Psoas muscle (tissue), 8 donors: ENCODE data around the gene RTCB. TPM values are rescaled to one million over a fixed set of nuclear protein-coding genes. Genes with fewer than 3 reads are reported as not detected.

ENCODE experiments used
- ATAC-seq, 4 donors: fragments of 200-7000 bp; cut with Tn5 transposase; one replicate each; pipeline ENCODE4 v1.9.1; 2020; ENCODE audit warnings: moderate library complexity in 3 of 4, mild to moderate bottlenecking in 2 of 4
- DNase-seq, 2 donors: peaks; one replicate each; pipeline ENCODE4 v3.0.0-alpha.2; 2020
- H3K27ac ChIP-seq: fragments of 200-600 bp; one replicate; pipeline ENCODE4 v1.8.0; 2022
- H3K27me3 ChIP-seq, 3 donors: fragments of 200-600 bp in 1 of 3; one replicate each; pipeline versions ENCODE4 v1.6.1 to v1.8.0; 2013 to 2022; ENCODE audit warnings: low read length in 2 of 3, mild to moderate bottlenecking in 2 of 3, moderate library complexity in 1 of 3; ENCODE audit not compliant: insufficient read depth in 3 of 3
- H3K36me3 ChIP-seq, 2 donors: fragments of 200-600 bp in 1 of 2; one replicate each; pipeline versions ENCODE4 v1.6.1 to v1.8.0; 2013 to 2022; ENCODE audit warnings: low read depth in 1 of 2, mild to moderate bottlenecking in 1 of 2, moderate library complexity in 1 of 2; ENCODE audit not compliant: insufficient read depth in 1 of 2
- H3K4me1 ChIP-seq: fragments of 200-600 bp; one replicate; pipeline ENCODE4 v1.8.0; 2022
- H3K4me3 ChIP-seq: fragments of 200-600 bp; one replicate; pipeline ENCODE4 v1.8.0; 2022; ENCODE audit warnings: mild to moderate bottlenecking
- H3K9me3 ChIP-seq: fragments of 200-600 bp; one replicate; pipeline ENCODE4 v1.8.0; 2022
- WGBS, 3 donors: extraction: QIAGEN DNeasy Blood & Tissue Kit; methylation state at CpG; one replicate each; pipeline versions ENCODE4 v1.1.6 to v1.1.7; 2013; 5-methylcytosine and 5-hydroxymethylcytosine counted together
- intact Hi-C, 2 donors: fragments of 100-400 bp; cut with DNase I; formaldehyde crosslinking; loops; one replicate each; pipeline versions ENCODE4 v1.11.0 to v1.14.2; 2022
- polyA plus RNA-seq, 3 donors: library from polyadenylated mRNA; stranded (reverse); fragments of 200-250 nt; gene quantifications; one replicate each; pipeline ENCODE4 v1.2.3, GENCODE V29; 2013
- total RNA-seq, 4 donors: library from RNA; stranded (reverse); fragmentation: NEBNext Ultra II Directional in 2 of 4; extraction: Animal tissue kit (Norgen Biotek cat#: 25700) in 2 of 4; gene quantifications; one replicate each; pipeline versions ENCODE4 v1.2.1 to v1.2.4, GENCODE V29; 2021 to 2023
- TF ChIP-seq, protein P1 (sequence below): fragments of 200-600 bp; IDR thresholded peaks from one replicate; pipeline ENCODE4 v1.8.0; 2022; ENCODE audit warnings: antibody characterized with exemption
- donor health status: healthy with polysubstance abuse.
- donor health status: DM: no; HTN: no; CAD: no; lungs with moderate emphysema.
- donor health status: Bipolar disorder and iron deficiency.
- donor health status: healthy.
- donor health status: DM: yes; HTN: yes; CAD: no.
- donor health status: DM: no; HTN: no; CAD: no.
- donor health status: DM: no; HTN: no; CAD: no.
- donor health status: DM: yes; HTN: yes; CAD: no.

The RTCB gene
- total and polyA plus RNA-seq, 7 donors: 40.0 to 91.5 (median 49.9) TPM

DNA sequence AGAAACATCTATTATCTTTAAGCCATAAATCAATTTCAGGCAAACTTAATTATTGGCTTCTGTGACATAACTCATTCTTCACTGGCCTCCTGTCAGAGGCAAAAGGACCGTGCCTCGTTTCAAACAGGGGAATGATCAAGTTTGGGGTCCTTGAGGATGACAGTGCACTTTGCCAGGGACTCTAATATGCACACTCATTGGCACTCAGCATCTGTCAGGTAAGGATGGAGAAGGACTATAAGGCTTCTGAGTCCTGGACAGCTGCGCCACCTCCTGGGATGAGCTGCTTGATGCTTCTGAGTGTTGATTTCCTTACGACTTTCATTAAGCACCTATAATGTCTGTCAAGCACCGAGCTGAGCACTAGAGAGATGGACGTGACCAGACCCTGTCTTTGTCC, 32.0 kb upstream of the RTCB start:
- intact Hi-C loops: no loop called here
- DNase-seq (no peak), ATAC-seq (no peak)
- no peaks in the 10 kb centered on the region for H3K9me3 ChIP-seq
- peaks cover 4 to 10% (median 9%) of the 10 kb centered on the region in 3 donors for H3K27me3 ChIP-seq
- no peaks in the 10 kb centered on the region for H3K4me1 ChIP-seq
- WGBS, 3 donors: 42 to 50% (median 43%) methylated on average over 6 of the region's 6 CpGs
- no peaks in the 10 kb centered on the region for H3K36me3 ChIP-seq
- H3K4me3 ChIP-seq: no peak overlapping the region
- no peak overlapping the region for H3K27ac ChIP-seq
- TF ChIP-seq, protein P1, sequence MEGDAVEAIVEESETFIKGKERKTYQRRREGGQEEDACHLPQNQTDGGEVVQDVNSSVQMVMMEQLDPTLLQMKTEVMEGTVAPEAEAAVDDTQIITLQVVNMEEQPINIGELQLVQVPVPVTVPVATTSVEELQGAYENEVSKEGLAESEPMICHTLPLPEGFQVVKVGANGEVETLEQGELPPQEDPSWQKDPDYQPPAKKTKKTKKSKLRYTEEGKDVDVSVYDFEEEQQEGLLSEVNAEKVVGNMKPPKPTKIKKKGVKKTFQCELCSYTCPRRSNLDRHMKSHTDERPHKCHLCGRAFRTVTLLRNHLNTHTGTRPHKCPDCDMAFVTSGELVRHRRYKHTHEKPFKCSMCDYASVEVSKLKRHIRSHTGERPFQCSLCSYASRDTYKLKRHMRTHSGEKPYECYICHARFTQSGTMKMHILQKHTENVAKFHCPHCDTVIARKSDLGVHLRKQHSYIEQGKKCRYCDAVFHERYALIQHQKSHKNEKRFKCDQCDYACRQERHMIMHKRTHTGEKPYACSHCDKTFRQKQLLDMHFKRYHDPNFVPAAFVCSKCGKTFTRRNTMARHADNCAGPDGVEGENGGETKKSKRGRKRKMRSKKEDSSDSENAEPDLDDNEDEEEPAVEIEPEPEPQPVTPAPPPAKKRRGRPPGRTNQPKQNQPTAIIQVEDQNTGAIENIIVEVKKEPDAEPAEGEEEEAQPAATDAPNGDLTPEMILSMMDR: no peak

DNA sequence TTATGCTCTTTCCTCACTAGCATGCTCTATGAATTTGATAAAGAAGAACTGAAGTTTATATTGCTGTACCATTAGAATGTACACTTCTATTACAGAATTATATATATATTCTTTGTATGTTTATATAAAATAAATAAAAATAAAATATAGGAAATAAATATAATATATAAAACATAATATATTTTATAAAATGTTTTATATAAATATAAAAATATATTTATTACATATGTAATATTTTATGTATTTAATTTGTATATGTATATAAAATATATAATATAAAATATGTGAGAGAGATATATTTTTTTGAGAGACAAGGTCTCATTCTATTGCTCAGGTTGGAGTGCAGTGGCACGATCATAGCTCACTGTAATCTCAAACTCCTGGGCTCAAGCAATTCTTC, 18.3 kb upstream of the RTCB start:
- Histone ChIP-seq H3K4me1 (no peaks in the 10 kb centered on the region), H3K4me3 (no peak overlapping the region), H3K36me3 (no peaks in the 10 kb centered on the region), H3K27me3 (peaks cover 0 to 23% (median 0%) of the 10 kb centered on the region in 3 donors), H3K9me3 (no peaks in the 10 kb centered on the region), H3K27ac (no peak overlapping the region)
- WGBS, 3 donors: 71 to 86% (median 78%) methylated on average over 1 of the region's 1 CpG
- no peak for DNase-seq
- intact Hi-C loops: no loop called here
- ATAC-seq: no peak
- TF ChIP-seq, protein P1: no peak

DNA sequence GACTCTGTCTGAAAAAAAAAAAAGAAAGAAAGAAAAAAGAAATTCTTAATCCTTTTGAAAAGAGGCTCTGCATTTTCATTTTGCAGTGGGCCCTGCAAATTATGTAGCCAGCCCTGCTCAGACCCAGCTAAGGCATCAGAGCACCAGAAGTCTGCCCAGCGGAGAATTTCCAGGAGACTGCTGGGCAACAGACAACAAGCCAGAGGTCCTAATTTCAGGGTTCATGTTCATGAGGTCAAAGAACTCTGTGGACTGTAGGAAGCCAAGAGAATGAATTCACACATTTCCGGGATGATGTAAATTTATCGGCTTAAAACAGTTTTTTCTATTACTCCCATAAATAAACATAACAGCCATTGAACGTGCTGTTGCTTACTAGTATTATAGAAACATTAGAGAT, 14.8 kb upstream of the RTCB start:
- no peak for ATAC-seq
- intact Hi-C loops: no loop called here
- no peaks in the 10 kb centered on the region for H3K9me3 ChIP-seq
- no peaks in the 10 kb centered on the region for H3K36me3 ChIP-seq
- H3K4me3 ChIP-seq: no peak overlapping the region
- H3K27me3 ChIP-seq: peaks cover 0 to 21% (median 0%) of the 10 kb centered on the region in 3 donors
- TF ChIP-seq, protein P1: no peak
- no peaks in the 10 kb centered on the region for H3K4me1 ChIP-seq
- no peak for DNase-seq
- WGBS, 3 donors: 71 to 85% (median 81%) methylated on average over 4 of the region's 4 CpGs
- H3K27ac ChIP-seq: no peak overlapping the region

DNA sequence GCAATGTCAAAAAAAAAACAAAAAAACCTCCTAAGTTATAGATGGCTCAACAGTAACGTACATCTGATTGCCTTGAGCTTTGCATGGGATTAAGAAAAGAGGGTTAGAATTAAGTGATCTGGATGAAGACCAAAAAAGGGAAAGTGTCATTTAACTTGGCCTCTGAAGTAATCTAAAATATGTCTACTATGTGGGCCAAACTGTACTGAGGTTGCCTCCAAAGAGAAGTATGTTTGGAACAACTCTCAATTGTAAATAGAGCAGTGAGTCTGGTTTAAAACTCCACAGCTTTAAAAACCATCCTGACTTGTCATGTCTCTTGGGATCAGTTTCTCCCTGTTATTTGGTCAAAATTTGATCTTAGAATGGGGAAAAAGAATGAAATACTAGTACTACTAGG, 11.6 kb upstream of the RTCB start:
- ATAC-seq (no peak), DNase-seq (no peak)
- Histone ChIP-seq H3K4me1 (no peaks in the 10 kb centered on the region), H3K4me3 (no peak overlapping the region), H3K36me3 (no peaks in the 10 kb centered on the region), H3K9me3 (no peaks in the 10 kb centered on the region), H3K27ac (no peak overlapping the region), H3K27me3 (peaks cover 0 to 28% (median 0%) of the 10 kb centered on the region in 3 donors)
- WGBS, 3 donors: 37 to 56% (median 52%) methylated on average over 1 of the region's 1 CpG
- intact Hi-C loops: no loop called here
- TF ChIP-seq, protein P1: no peak

DNA sequence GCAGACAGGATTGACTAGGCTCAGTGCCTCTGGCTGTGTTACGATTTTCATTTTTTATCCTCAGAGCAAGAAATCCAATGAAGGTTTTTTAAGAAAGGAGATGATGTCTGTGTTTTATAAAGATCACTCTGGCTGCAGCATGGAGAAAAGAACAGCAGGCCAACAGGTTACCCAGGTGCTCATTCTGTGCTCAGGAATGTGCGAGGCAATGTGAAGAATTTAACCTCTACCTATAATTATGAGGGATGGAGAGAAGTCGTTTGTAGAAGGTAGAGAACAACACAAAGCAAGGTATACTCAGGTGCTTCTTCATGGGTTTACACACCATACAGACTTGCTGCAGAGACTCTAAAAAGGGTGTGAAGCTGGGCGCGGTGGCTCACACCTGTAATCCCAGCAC, 10.0 kb upstream of the RTCB start:
- Histone ChIP-seq H3K9me3 (no peaks in the 10 kb centered on the region), H3K27me3 (peaks cover 0 to 28% (median 5%) of the 10 kb centered on the region in 3 donors), H3K27ac (no peak overlapping the region), H3K36me3 (no peaks in the 10 kb centered on the region), H3K4me3 (no peak overlapping the region), H3K4me1 (no peaks in the 10 kb centered on the region)
- WGBS, 3 donors: 78 to 83% (median 79%) methylated on average over 5 of the region's 5 CpGs
- ATAC-seq: no peak
- TF ChIP-seq, protein P1: no peak
- intact Hi-C loops: no loop called here
- DNase-seq: no peak
